GM23338 (cell line): Measurements from ENCODE around the gene COL6A1. TPM values are rescaled to one million over a fixed set of nuclear protein-coding genes. Genes with fewer than 3 reads are reported as not detected.

Experiments used
- ATAC-seq: fragments of 200-7000 bp; cut with Tn5 transposase; 3 replicates; pipeline ENCODE4 v1.9.1; 2020
- DNase-seq: peaks from one replicate; pipeline ENCODE4 v3.0.0-alpha.2; 2015; ENCODE audit warnings: low spot score
- H2AFZ ChIP-seq: fragments of 200-600 bp; sonication (generic); 2 replicates; pipeline ENCODE4 v1.8.0; 2016; ENCODE audit warnings: antibody characterized with exemption, mild to moderate bottlenecking, moderate library complexity
- H3F3A ChIP-seq: fragments of 200-600 bp; sonication (generic); replicated peaks from 2 replicates; pipeline ENCODE4 v1.8.0; 2017; ENCODE audit warnings: antibody characterized with exemption, mixed run types, low read depth
- H3K27ac ChIP-seq: fragments of 200-600 bp; sonication (generic); 2 replicates; pipeline ENCODE4 v1.6.1; 2016; ENCODE audit warnings: low read depth
- H3K27me3 ChIP-seq: fragments of 200-600 bp; sonication (generic); 2 replicates; pipeline ENCODE4 v1.8.0; 2016; ENCODE audit warnings: mild to moderate bottlenecking, mixed run types, moderate library complexity; ENCODE audit not compliant: insufficient read depth
- H3K36me3 ChIP-seq: fragments of 200-600 bp; sonication (generic); 2 replicates; pipeline ENCODE4 v1.8.0; 2016; ENCODE audit warnings: mild to moderate bottlenecking; ENCODE audit not compliant: insufficient read depth
- H3K4me1 ChIP-seq: fragments of 200-600 bp; sonication (generic); 2 replicates; pipeline ENCODE4 v1.8.0; 2016; ENCODE audit warnings: mild to moderate bottlenecking, moderate library complexity; ENCODE audit not compliant: insufficient read depth
- H3K4me2 ChIP-seq: fragments of 200-600 bp; sonication (generic); 2 replicates; pipeline ENCODE4 v1.7.1; 2017; ENCODE audit warnings: mixed run types
- H3K4me3 ChIP-seq: fragments of 200-600 bp; sonication (generic); 2 replicates; pipeline ENCODE4 v1.6.1; 2016; ENCODE audit warnings: mixed run types
- H3K79me2 ChIP-seq: fragments of 200-600 bp; sonication (generic); replicated peaks from 2 replicates; pipeline ENCODE4 v1.8.0; 2017; ENCODE audit warnings: mild to moderate bottlenecking; ENCODE audit not compliant: insufficient read depth
- H3K9me2 ChIP-seq: fragments of 200-600 bp; sonication (generic); 2 replicates; pipeline ENCODE4 v1.8.0; 2017; ENCODE audit not compliant: insufficient read depth
- H4K20me1 ChIP-seq: fragments of 200-600 bp; sonication (generic); replicated peaks from 2 replicates; pipeline ENCODE4 v1.8.0; 2017; ENCODE audit warnings: mild to moderate bottlenecking; ENCODE audit not compliant: insufficient read depth
- H3K27ac Mint-ChIP-seq: 2 replicates; pipeline ENCODE4 v1.8.0; 2020; ENCODE audit warnings: inconsistent platforms, mild to moderate bottlenecking, moderate library complexity, mixed read lengths
- H3K27me3 Mint-ChIP-seq: 3 replicates; pipeline ENCODE4 v1.8.0; 2022; ENCODE audit warnings: low read depth, mild to moderate bottlenecking, moderate library complexity, mixed read lengths, inconsistent platforms; ENCODE audit not compliant: insufficient read depth, poor library complexity
- H3K36me3 Mint-ChIP-seq: 3 replicates; pipeline ENCODE4 v1.8.0; 2021; ENCODE audit warnings: low read depth, mild to moderate bottlenecking, inconsistent platforms, moderate library complexity, mixed read lengths
- H3K4me1 Mint-ChIP-seq: 3 replicates; pipeline ENCODE4 v1.8.0; 2020; ENCODE audit warnings: mild to moderate bottlenecking, inconsistent platforms, mixed read lengths
- H3K4me3 Mint-ChIP-seq: 3 replicates; pipeline ENCODE4 v1.8.0; 2021; ENCODE audit warnings: moderate library complexity, mild to moderate bottlenecking, inconsistent platforms, mixed read lengths
- H3K9me3 Mint-ChIP-seq: 3 replicates; pipeline ENCODE4 v1.8.0; 2020; ENCODE audit warnings: moderate library complexity, mild to moderate bottlenecking, inconsistent platforms, mixed read lengths
- EZH2phosphoT487 ChIP-seq: fragments of 200-600 bp; sonication (generic); IDR thresholded peaks from one replicate; pipeline ENCODE4 v1.8.1; 2018; ENCODE audit warnings: antibody characterized with exemption; ENCODE audit not compliant: unreplicated experiment
- JUNB ChIP-seq: IDR thresholded peaks from one replicate; pipeline ENCODE4 v1.6.1; 2016; ENCODE audit warnings: antibody characterized with exemption; ENCODE audit not compliant: unreplicated experiment
- POLR2AphosphoS5 ChIP-seq: IDR thresholded peaks from 2 replicates; pipeline ENCODE4 v1.6.1; 2016; ENCODE audit warnings: antibody characterized with exemption, low read depth
- STAT1 ChIP-seq: IDR thresholded peaks from one replicate; pipeline ENCODE4 v1.6.1; 2016; ENCODE audit warnings: antibody characterized with exemption; ENCODE audit not compliant: unreplicated experiment
- ZNF114 ChIP-seq: fragments of 250-450 bp; sonication (Bioruptor Pico); IDR thresholded peaks from 2 replicates; pipeline ENCODE4 v1.5.0; 2020; ENCODE audit warnings: mild to moderate bottlenecking, moderate library complexity
- ZNF331 ChIP-seq: fragments of 250-450 bp; sonication (Bioruptor Pico); IDR thresholded peaks from 2 replicates; pipeline ENCODE4 v1.5.0; 2020; ENCODE audit warnings: low read depth, mild to moderate bottlenecking, moderate library complexity
- polyA plus RNA-seq: library from polyadenylated mRNA; unstranded; fragments of >200 nt; fragmentation: Nextera tagmentation; extraction: Ambion mirVana; gene quantifications from 2 replicates; pipeline ENCODE4 v1.2.1, GENCODE V29; 2016
- total RNA-seq: library from RNA; depleted of rRNA; stranded (reverse); fragments of >200 nt; shearing (Covaris generic); gene quantifications from 2 replicates; pipeline ENCODE4 v1.2.3, GENCODE V29; 2014
- TF ChIP-seq, protein P1 (sequence below): fragments of 250-450 bp; sonication (Bioruptor Pico); IDR thresholded peaks from 2 replicates; pipeline ENCODE4 v1.5.0; 2020; ENCODE audit warnings: mild to moderate bottlenecking, moderate library complexity
- TF ChIP-seq, protein P2 (sequence below): IDR thresholded peaks from one replicate; pipeline ENCODE4 v1.6.1; 2018; ENCODE audit warnings: antibody characterized with exemption; ENCODE audit not compliant: unreplicated experiment
- TF ChIP-seq, protein P3 (sequence below): IDR thresholded peaks from 2 replicates; pipeline ENCODE4 v1.6.1; 2016; ENCODE audit warnings: antibody characterized with exemption

The COL6A1 gene
- total and polyA plus RNA-seq, 2 experiments from 2014 or later, result 76.0 to 180 TPM

DNA sequence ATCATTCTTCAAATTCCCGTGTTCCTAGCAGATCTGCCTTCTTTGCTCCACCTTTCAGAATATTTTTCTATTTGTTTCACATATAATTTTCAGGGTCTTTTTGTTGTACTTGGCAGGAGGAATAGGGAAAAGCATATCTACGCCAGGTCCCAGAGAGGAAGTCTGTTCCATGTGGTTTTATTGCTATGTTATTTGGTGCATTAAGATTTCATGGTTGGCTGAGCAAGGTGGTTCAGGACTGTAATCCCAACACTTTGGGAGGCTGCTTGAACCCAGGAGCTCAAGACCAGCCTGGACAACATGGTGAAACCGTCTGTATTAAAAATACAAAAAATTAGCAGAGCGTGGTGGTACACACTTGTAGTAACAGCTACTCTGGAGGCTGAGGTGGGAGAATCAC lies 36.1 kb downstream of the COL6A1 start:
- Histone ChIP-seq H3K79me2 (no peaks in the 10 kb centered on the region), H3K27me3 (no peaks in the 10 kb centered on the region), H2AFZ (no peak overlapping the region), H3K4me3 (no peak overlapping the region), H4K20me1 (no peaks in the 10 kb centered on the region), H3K36me3 (no peaks in the 10 kb centered on the region), H3K27ac (no peak overlapping the region), H3K9me2 (no peaks in the 10 kb centered on the region), H3K4me2 (no peak overlapping the region), H3F3A (no peaks in the 10 kb centered on the region), H3K4me1 (no peaks in the 10 kb centered on the region)
- ATAC-seq (no peak), DNase-seq (no peak)
- TF ChIP-seq POLR2AphosphoS5, result no peak
- TF ChIP-seq, protein P1, sequence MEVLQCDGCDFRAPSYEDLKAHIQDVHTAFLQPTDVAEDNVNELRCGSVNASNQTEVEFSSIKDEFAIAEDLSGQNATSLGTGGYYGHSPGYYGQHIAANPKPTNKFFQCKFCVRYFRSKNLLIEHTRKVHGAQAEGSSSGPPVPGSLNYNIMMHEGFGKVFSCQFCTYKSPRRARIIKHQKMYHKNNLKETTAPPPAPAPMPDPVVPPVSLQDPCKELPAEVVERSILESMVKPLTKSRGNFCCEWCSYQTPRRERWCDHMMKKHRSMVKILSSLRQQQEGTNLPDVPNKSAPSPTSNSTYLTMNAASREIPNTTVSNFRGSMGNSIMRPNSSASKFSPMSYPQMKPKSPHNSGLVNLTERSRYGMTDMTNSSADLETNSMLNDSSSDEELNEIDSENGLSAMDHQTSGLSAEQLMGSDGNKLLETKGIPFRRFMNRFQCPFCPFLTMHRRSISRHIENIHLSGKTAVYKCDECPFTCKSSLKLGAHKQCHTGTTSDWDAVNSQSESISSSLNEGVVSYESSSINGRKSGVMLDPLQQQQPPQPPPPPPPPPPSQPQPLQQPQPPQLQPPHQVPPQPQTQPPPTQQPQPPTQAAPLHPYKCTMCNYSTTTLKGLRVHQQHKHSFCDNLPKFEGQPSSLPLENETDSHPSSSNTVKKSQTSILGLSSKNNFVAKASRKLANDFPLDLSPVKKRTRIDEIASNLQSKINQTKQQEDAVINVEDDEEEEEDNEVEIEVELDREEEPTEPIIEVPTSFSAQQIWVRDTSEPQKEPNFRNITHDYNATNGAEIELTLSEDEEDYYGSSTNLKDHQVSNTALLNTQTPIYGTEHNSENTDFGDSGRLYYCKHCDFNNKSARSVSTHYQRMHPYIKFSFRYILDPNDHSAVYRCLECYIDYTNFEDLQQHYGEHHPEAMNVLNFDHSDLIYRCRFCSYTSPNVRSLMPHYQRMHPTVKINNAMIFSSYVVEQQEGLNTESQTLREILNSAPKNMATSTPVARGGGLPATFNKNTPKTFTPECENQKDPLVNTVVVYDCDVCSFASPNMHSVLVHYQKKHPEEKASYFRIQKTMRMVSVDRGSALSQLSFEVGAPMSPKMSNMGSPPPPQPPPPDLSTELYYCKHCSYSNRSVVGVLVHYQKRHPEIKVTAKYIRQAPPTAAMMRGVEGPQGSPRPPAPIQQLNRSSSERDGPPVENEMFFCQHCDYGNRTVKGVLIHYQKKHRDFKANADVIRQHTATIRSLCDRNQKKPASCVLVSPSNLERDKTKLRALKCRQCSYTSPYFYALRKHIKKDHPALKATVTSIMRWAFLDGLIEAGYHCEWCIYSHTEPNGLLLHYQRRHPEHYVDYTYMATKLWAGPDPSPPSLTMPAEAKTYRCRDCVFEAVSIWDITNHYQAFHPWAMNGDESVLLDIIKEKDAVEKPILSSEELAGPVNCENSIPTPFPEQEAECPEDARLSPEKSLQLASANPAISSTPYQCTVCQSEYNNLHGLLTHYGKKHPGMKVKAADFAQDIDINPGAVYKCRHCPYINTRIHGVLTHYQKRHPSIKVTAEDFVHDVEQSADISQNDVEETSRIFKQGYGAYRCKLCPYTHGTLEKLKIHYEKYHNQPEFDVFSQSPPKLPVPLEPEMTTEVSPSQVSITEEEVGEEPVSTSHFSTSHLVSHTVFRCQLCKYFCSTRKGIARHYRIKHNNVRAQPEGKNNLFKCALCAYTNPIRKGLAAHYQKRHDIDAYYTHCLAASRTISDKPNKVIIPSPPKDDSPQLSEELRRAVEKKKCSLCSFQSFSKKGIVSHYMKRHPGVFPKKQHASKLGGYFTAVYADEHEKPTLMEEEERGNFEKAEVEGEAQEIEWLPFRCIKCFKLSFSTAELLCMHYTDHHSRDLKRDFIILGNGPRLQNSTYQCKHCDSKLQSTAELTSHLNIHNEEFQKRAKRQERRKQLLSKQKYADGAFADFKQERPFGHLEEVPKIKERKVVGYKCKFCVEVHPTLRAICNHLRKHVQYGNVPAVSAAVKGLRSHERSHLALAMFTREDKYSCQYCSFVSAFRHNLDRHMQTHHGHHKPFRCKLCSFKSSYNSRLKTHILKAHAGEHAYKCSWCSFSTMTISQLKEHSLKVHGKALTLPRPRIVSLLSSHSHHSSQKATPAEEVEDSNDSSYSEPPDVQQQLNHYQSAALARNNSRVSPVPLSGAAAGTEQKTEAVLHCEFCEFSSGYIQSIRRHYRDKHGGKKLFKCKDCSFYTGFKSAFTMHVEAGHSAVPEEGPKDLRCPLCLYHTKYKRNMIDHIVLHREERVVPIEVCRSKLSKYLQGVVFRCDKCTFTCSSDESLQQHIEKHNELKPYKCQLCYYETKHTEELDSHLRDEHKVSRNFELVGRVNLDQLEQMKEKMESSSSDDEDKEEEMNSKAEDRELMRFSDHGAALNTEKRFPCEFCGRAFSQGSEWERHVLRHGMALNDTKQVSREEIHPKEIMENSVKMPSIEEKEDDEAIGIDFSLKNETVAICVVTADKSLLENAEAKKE (CRISPR knock-in tag), result no peak
- no peak for TF ChIP-seq EZH2phosphoT487
- TF ChIP-seq STAT1, result no peak
- TF ChIP-seq, protein P2, sequence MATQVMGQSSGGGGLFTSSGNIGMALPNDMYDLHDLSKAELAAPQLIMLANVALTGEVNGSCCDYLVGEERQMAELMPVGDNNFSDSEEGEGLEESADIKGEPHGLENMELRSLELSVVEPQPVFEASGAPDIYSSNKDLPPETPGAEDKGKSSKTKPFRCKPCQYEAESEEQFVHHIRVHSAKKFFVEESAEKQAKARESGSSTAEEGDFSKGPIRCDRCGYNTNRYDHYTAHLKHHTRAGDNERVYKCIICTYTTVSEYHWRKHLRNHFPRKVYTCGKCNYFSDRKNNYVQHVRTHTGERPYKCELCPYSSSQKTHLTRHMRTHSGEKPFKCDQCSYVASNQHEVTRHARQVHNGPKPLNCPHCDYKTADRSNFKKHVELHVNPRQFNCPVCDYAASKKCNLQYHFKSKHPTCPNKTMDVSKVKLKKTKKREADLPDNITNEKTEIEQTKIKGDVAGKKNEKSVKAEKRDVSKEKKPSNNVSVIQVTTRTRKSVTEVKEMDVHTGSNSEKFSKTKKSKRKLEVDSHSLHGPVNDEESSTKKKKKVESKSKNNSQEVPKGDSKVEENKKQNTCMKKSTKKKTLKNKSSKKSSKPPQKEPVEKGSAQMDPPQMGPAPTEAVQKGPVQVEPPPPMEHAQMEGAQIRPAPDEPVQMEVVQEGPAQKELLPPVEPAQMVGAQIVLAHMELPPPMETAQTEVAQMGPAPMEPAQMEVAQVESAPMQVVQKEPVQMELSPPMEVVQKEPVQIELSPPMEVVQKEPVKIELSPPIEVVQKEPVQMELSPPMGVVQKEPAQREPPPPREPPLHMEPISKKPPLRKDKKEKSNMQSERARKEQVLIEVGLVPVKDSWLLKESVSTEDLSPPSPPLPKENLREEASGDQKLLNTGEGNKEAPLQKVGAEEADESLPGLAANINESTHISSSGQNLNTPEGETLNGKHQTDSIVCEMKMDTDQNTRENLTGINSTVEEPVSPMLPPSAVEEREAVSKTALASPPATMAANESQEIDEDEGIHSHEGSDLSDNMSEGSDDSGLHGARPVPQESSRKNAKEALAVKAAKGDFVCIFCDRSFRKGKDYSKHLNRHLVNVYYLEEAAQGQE, result no peak
- TF ChIP-seq ZNF114 (CRISPR knock-in tag), result no peak
- TF ChIP-seq ZNF331 (CRISPR knock-in tag), result no peak
- TF ChIP-seq, protein P3, sequence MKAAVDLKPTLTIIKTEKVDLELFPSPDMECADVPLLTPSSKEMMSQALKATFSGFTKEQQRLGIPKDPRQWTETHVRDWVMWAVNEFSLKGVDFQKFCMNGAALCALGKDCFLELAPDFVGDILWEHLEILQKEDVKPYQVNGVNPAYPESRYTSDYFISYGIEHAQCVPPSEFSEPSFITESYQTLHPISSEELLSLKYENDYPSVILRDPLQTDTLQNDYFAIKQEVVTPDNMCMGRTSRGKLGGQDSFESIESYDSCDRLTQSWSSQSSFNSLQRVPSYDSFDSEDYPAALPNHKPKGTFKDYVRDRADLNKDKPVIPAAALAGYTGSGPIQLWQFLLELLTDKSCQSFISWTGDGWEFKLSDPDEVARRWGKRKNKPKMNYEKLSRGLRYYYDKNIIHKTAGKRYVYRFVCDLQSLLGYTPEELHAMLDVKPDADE, result no peak
- TF ChIP-seq JUNB, result no peak
- H3K27ac Mint-ChIP-seq, result no peak overlapping the region
- no peaks in the 10 kb centered on the region for H3K4me1 Mint-ChIP-seq
- no peak overlapping the region for H3K4me3 Mint-ChIP-seq
- no peaks in the 10 kb centered on the region for H3K9me3 Mint-ChIP-seq
- H3K27me3 Mint-ChIP-seq, result peaks cover 2% of the 10 kb centered on the region
- no peaks in the 10 kb centered on the region for H3K36me3 Mint-ChIP-seq
